NT2/D1 (cell line): ENCODE results near the gene ADAMTS19.

Source experiments
- DNase-seq: peaks from one replicate; pipeline ENCODE4 v3.0.0-alpha.2; 2011; ENCODE audit warnings: low read depth, low spot score
- H3K27me3 ChIP-seq: 2 replicates; pipeline ENCODE4 v1.6.0; 2011; ENCODE audit warnings: mild to moderate bottlenecking; ENCODE audit not compliant: insufficient read length, insufficient read depth
- H3K36me3 ChIP-seq: 2 replicates; pipeline ENCODE4 v1.6.1; 2011; ENCODE audit warnings: mild to moderate bottlenecking, low read length, mixed read lengths; ENCODE audit not compliant: insufficient read depth, insufficient read length
- H3K4me1 ChIP-seq: 2 replicates; pipeline ENCODE4 v1.5.1; 2011; ENCODE audit not compliant: insufficient read depth, insufficient read length
- H3K4me3 ChIP-seq: 2 replicates; pipeline ENCODE4 v1.5.1; 2011; ENCODE audit warnings: low read depth; ENCODE audit not compliant: insufficient read length
- H3K9ac ChIP-seq: 2 replicates; pipeline ENCODE4 v1.6.0; 2011; ENCODE audit warnings: low read depth; ENCODE audit not compliant: insufficient read length
- H3K9me3 ChIP-seq: 2 replicates; pipeline ENCODE4 v1.5.1; 2011; ENCODE audit warnings: mild to moderate bottlenecking, low read length; ENCODE audit not compliant: insufficient read depth
- SUZ12 ChIP-seq: IDR thresholded peaks from 2 replicates; pipeline ENCODE4 v1.6.1; 2011; ENCODE audit not compliant: insufficient read length, insufficient read depth; ENCODE audit errors: extremely low read depth
- YY1 ChIP-seq: IDR thresholded peaks from 2 replicates; pipeline ENCODE4 v1.6.1; 2011; ENCODE audit not compliant: insufficient read length, insufficient read depth
- ZNF274 ChIP-seq: IDR thresholded peaks from 2 replicates; pipeline ENCODE4 v1.6.1; 2011; ENCODE audit warnings: mild to moderate bottlenecking, low read depth, low read length

Gene ADAMTS19

GRCh38 chr5:129477532-129477931 is 17.4 kb downstream of the ADAMTS19 start:
- H3K36me3 ChIP-seq, result no peaks in the 10 kb centered on the region
- TF ChIP-seq YY1 (no peak), ZNF274 (no peak), SUZ12 (no peak)
- no peak overlapping the region for H3K4me3 ChIP-seq
- no peak overlapping the region for H3K9ac ChIP-seq
- H3K4me1 ChIP-seq, result no peaks in the 10 kb centered on the region
- H3K27me3 ChIP-seq, result no peaks in the 10 kb centered on the region
- DNase-seq, result no peak
- H3K9me3 ChIP-seq, result no peaks in the 10 kb centered on the region

GRCh38 chr5:129481161-129481560 is 21.1 kb downstream of the ADAMTS19 start:
- Histone ChIP-seq H3K4me1 (no peaks in the 10 kb centered on the region), H3K27me3 (no peaks in the 10 kb centered on the region), H3K9ac (no peak overlapping the region), H3K4me3 (no peak overlapping the region), H3K36me3 (no peaks in the 10 kb centered on the region), H3K9me3 (no peaks in the 10 kb centered on the region)
- TF ChIP-seq SUZ12 (no peak), YY1 (no peak), ZNF274 (no peak)
- no peak for DNase-seq

- Histone ChIP-seq H3K27me3 (no peaks in the 10 kb centered on the region), H3K9me3 (no peaks in the 10 kb centered on the region), H3K9ac (no peak overlapping the region), H3K4me1 (no peaks in the 10 kb centered on the region), H3K4me3 (no peak overlapping the region), H3K36me3 (no peaks in the 10 kb centered on the region)
- no peak for TF ChIP-seq ZNF274
- TF ChIP-seq SUZ12, result no peak
- TF ChIP-seq YY1, result no peak
- no peak for DNase-seq
Observed at GRCh38 chr5:129496421-129496820, 36.3 kb downstream of the ADAMTS19 start.

- H3K9ac ChIP-seq, result no peak overlapping the region
- H3K36me3 ChIP-seq, result no peaks in the 10 kb centered on the region
- no peaks in the 10 kb centered on the region for H3K4me1 ChIP-seq
- no peak overlapping the region for H3K4me3 ChIP-seq
- no peaks in the 10 kb centered on the region for H3K9me3 ChIP-seq
- H3K27me3 ChIP-seq, result no peaks in the 10 kb centered on the region
- DNase-seq, result no peak
- TF ChIP-seq YY1 (no peak), ZNF274 (no peak), SUZ12 (no peak)
Observed at GRCh38 chr5:129496864-129497595, 36.9 kb downstream of the ADAMTS19 start.

GRCh38 chr5:129499208-129499852 is 39.2 kb downstream of the ADAMTS19 start:
- DNase-seq, result no peak
- TF ChIP-seq SUZ12 (no peak), YY1 (no peak), ZNF274 (no peak)
- Histone ChIP-seq H3K4me3 (no peak overlapping the region), H3K36me3 (no peaks in the 10 kb centered on the region), H3K9me3 (no peaks in the 10 kb centered on the region), H3K9ac (no peak overlapping the region), H3K4me1 (no peaks in the 10 kb centered on the region), H3K27me3 (no peaks in the 10 kb centered on the region)

- Histone ChIP-seq H3K4me3 (no peak overlapping the region), H3K27me3 (no peaks in the 10 kb centered on the region), H3K36me3 (no peaks in the 10 kb centered on the region), H3K9me3 (no peaks in the 10 kb centered on the region), H3K9ac (no peak overlapping the region), H3K4me1 (no peaks in the 10 kb centered on the region)
- TF ChIP-seq SUZ12 (no peak), YY1 (no peak), ZNF274 (no peak)
- no peak for DNase-seq
Observed at GRCh38 chr5:129500101-129500500, 40.0 kb downstream of the ADAMTS19 start.

GRCh38 chr5:129506086-129506485 is 46.0 kb downstream of the ADAMTS19 start:
- Histone ChIP-seq H3K36me3 (no peaks in the 10 kb centered on the region), H3K27me3 (no peaks in the 10 kb centered on the region), H3K4me1 (no peaks in the 10 kb centered on the region), H3K4me3 (no peak overlapping the region), H3K9me3 (no peaks in the 10 kb centered on the region), H3K9ac (no peak overlapping the region)
- TF ChIP-seq SUZ12 (no peak), ZNF274 (no peak), YY1 (no peak)
- no peak for DNase-seq
